ENCODE measurements around the gene NME1. TPM values are rescaled to one million over a fixed set of nuclear protein-coding genes. Genes with fewer than 3 reads are reported as not detected.

Gene NME1
- polyA plus RNA-seq, 1 of the 3 experiments (the other 2 are of a cell fraction), result 654 TPM

DNA sequence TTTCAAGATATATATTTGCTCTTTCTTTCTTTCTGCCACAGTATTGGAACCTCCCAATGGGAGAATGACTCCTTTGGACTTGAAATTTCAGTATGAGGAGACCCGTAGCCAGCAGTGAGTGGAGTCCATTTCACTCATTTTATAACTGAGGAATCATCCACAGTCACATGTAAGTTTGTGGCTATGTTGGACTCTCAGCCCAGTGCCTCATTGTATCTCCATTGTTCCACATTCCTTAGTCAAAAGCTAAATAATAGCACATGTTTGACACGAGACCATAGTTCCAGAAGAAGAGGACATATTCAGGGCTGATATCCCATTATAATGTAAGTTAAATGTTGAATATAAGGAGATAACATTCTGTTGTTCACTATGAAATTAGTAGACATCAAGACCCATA, 20.0 kb upstream of the NME1 start:
- Histone ChIP-seq H3F3A (replicated peaks; ENCODE audit: insufficient read depth) (peaks cover under 1% of the 10 kb centered on the region), H3K9me3 (no peaks in the 10 kb centered on the region), H2AFZ (ENCODE audit: low read depth) (no peak overlapping the region), H3K9ac (no peak overlapping the region), H3K4me3 (ENCODE audit: low read depth in 2 of 2, low read length in 1 of 2) (no peak overlapping the region), H3K27ac (ENCODE audit: low read depth in 2 of 2, low read length in 1 of 2) (no peak overlapping the region), H3K4me2 (no peak overlapping the region), H3K4me1 (ENCODE audit: control insufficient read depth in 1 of 2, insufficient read depth in 2 of 2, low read depth in 1 of 2, low read length in 1 of 2) (no peaks in the 10 kb centered on the region), H4K20me1 (ENCODE audit: insufficient read depth) (no peaks in the 10 kb centered on the region), H3K79me2 (ENCODE audit: insufficient read depth) (no peaks in the 10 kb centered on the region), H3K9me2 (no peaks in the 10 kb centered on the region), H3K36me3 (replicated peaks in 1 of 2; ENCODE audit: control insufficient read depth in 1 of 2, insufficient read depth in 2 of 2, low read length in 1 of 2) (no peaks in the 10 kb centered on the region), H3K27me3 (ENCODE audit: insufficient read depth) (no peaks in the 10 kb centered on the region)
- 85% methylated on average over 2 of the region's 2 CpGs for WGBS (ENCODE audit: low lambda C conversion rate)
- CTCF ChIA-PET, result interaction anchor here (1.6 to 1.9 kb wide), 2 partner anchors 11 to 133 kb away, joined by 4 read pairs; no protein-coding TSS in a partner anchor
- TF ChIP-seq RXRA (IDR thresholded peaks at IDR 0.05; ENCODE audit: borderline replicate concordance, low read depth) (no peak), FOXM1 (IDR thresholded peaks at IDR 0.05; ENCODE audit: low read depth) (no peak), GATA2 (CRISPR knock-in tag; IDR thresholded peaks at IDR 0.05) (no peak)
- DNase-seq, result no peak
- POLR2A ChIA-PET, result no interaction called here

DNA sequence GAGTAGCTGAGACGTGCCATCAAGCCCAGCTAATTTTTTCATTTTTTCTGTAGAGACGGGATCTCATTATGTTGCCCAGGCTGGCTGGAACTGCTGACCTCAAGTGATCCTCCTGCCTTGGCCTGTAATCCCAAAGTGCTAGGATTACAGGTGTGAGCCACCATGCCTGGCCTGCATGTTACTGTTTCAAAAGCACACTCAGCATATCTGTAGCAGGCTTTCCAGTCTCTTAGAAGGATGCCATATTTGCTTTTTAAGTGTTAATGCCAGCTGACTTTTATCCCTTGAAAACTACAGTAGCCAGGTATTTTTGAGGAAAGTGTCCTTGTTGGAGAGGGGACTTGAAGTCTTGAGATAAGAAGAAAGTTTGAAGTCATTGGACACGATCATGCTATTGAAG, 17.4 kb upstream of the NME1 start:
- Histone ChIP-seq H3K9me3 (no peaks in the 10 kb centered on the region), H4K20me1 (ENCODE audit: insufficient read depth) (no peaks in the 10 kb centered on the region), H3K36me3 (replicated peaks in 1 of 2; ENCODE audit: control insufficient read depth in 1 of 2, insufficient read depth in 2 of 2, low read length in 1 of 2) (no peaks in the 10 kb centered on the region), H3K4me2 (no peak overlapping the region), H3K4me3 (ENCODE audit: low read depth in 2 of 2, low read length in 1 of 2) (no peak overlapping the region), H3K9me2 (no peaks in the 10 kb centered on the region), H3F3A (replicated peaks; ENCODE audit: insufficient read depth) (peaks cover 4% of the 10 kb centered on the region), H3K79me2 (ENCODE audit: insufficient read depth) (no peaks in the 10 kb centered on the region), H3K4me1 (ENCODE audit: control insufficient read depth in 1 of 2, insufficient read depth in 2 of 2, low read depth in 1 of 2, low read length in 1 of 2) (no peaks in the 10 kb centered on the region; a peak in 1 of 4 replicates), H3K27me3 (ENCODE audit: insufficient read depth) (no peaks in the 10 kb centered on the region), H2AFZ (ENCODE audit: low read depth) (no peak overlapping the region), H3K9ac (no peak overlapping the region), H3K27ac (ENCODE audit: low read depth in 2 of 2, low read length in 1 of 2) (no peak overlapping the region)
- ChIA-PET POLR2A (interaction anchor here (0.6 kb wide), 1 partner anchor 409 kb away, joined by 3 read pairs; no protein-coding TSS in a partner anchor), CTCF (interaction anchor here (0.8 to 1.7 kb wide), 5 partner anchors 15 to 508 kb away, joined by 3 to 10 read pairs (median 3); partner anchors contain the start of gene NME1)
- WGBS (ENCODE audit: low lambda C conversion rate), result 92% methylated on average over 3 of the region's 3 CpGs
- TF ChIP-seq, protein P1, sequence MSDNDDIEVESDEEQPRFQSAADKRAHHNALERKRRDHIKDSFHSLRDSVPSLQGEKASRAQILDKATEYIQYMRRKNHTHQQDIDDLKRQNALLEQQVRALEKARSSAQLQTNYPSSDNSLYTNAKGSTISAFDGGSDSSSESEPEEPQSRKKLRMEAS (IDR thresholded peaks at IDR 0.05; ENCODE audit: low read depth), result no peak
- no peak for TF ChIP-seq JUND (IDR thresholded peaks at IDR 0.05)
- TF ChIP-seq GATA2 (CRISPR knock-in tag; IDR thresholded peaks at IDR 0.05), result no peak
- TF ChIP-seq EZH2phosphoT487 (IDR thresholded peaks at IDR 0.05; ENCODE audit: borderline replicate concordance, low read depth), result no peak
- TF ChIP-seq TAF1 (IDR thresholded peaks at IDR 0.05; ENCODE audit: borderline replicate concordance, low read depth, low read length), result no peak
- no peak for TF ChIP-seq ELF1 (IDR thresholded peaks at IDR 0.05)
- no peak for TF ChIP-seq YY1 (IDR thresholded peaks at IDR 0.05; ENCODE audit: low read depth)
- TF ChIP-seq NRF1 (IDR thresholded peaks at IDR 0.05; ENCODE audit: low read depth, low read length), result no peak
- no peak for TF ChIP-seq GABPA (IDR thresholded peaks at IDR 0.05; ENCODE audit: low read depth)
- TF ChIP-seq, protein P2, sequence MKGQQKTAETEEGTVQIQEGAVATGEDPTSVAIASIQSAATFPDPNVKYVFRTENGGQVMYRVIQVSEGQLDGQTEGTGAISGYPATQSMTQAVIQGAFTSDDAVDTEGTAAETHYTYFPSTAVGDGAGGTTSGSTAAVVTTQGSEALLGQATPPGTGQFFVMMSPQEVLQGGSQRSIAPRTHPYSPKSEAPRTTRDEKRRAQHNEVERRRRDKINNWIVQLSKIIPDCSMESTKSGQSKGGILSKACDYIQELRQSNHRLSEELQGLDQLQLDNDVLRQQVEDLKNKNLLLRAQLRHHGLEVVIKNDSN (IDR thresholded peaks at IDR 0.05; ENCODE audit: borderline replicate concordance, low read depth), result no peak
- no peak for TF ChIP-seq CHD2 (IDR thresholded peaks at IDR 0.05; ENCODE audit: low read length, partially characterized antibody)
- TF ChIP-seq, protein P3, sequence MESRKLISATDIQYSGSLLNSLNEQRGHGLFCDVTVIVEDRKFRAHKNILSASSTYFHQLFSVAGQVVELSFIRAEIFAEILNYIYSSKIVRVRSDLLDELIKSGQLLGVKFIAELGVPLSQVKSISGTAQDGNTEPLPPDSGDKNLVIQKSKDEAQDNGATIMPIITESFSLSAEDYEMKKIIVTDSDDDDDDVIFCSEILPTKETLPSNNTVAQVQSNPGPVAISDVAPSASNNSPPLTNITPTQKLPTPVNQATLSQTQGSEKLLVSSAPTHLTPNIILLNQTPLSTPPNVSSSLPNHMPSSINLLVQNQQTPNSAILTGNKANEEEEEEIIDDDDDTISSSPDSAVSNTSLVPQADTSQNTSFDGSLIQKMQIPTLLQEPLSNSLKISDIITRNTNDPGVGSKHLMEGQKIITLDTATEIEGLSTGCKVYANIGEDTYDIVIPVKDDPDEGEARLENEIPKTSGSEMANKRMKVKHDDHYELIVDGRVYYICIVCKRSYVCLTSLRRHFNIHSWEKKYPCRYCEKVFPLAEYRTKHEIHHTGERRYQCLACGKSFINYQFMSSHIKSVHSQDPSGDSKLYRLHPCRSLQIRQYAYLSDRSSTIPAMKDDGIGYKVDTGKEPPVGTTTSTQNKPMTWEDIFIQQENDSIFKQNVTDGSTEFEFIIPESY (IDR thresholded peaks at IDR 0.05; ENCODE audit: borderline replicate concordance, low read depth), result no peak
- TF ChIP-seq RAD21 (IDR thresholded peaks at IDR 0.05; ENCODE audit: low read length), result no peak
- no peak for TF ChIP-seq FOXJ3 (CRISPR knock-in tag; IDR thresholded peaks at IDR 0.05)
- TF ChIP-seq TCF12 (IDR thresholded peaks at IDR 0.05), result no peak
- TF ChIP-seq RCOR1 (IDR thresholded peaks at IDR 0.05; ENCODE audit: low read length), result no peak
- no peak for TF ChIP-seq POLR2AphosphoS5 (IDR thresholded peaks at IDR 0.05; ENCODE audit: low read depth, low read length)
- TF ChIP-seq, protein P4, sequence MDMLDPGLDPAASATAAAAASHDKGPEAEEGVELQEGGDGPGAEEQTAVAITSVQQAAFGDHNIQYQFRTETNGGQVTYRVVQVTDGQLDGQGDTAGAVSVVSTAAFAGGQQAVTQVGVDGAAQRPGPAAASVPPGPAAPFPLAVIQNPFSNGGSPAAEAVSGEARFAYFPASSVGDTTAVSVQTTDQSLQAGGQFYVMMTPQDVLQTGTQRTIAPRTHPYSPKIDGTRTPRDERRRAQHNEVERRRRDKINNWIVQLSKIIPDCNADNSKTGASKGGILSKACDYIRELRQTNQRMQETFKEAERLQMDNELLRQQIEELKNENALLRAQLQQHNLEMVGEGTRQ (IDR thresholded peaks at IDR 0.05; ENCODE audit: borderline replicate concordance, low read depth, low read length), result no peak
- TF ChIP-seq RFX5 (IDR thresholded peaks at IDR 0.05; ENCODE audit: low read length), result no peak
- no peak for TF ChIP-seq SIN3A (IDR thresholded peaks at IDR 0.05; ENCODE audit: borderline replicate concordance, low read depth, low read length)
- no peak for DNase-seq

All from SK-N-SH (cell line).